ENCODE results near the gene CBL. TPM values are rescaled to one million over a fixed set of nuclear protein-coding genes. Genes with fewer than 3 reads are reported as not detected.

CBL gene
- total RNA-seq, 1 experiment from 2014 or later = 52.7 TPM

GRCh38 chr11:119173453-119173852 is 32.7 kb upstream of the CBL start:
- Mint-ChIP-seq H3K27me3 (ENCODE audit: insufficient read depth, unreplicated experiment) (no peaks in the 10 kb centered on the region), H3K4me3 (ENCODE audit: unreplicated experiment) (no peak overlapping the region), H3K4me1 (ENCODE audit: low read depth, unreplicated experiment) (no peaks in the 10 kb centered on the region), H3K27ac (ENCODE audit: unreplicated experiment) (no peak overlapping the region), H3K36me3 (ENCODE audit: insufficient read depth, unreplicated experiment) (no peaks in the 10 kb centered on the region), H3K9me3 (ENCODE audit: unreplicated experiment) (no peaks in the 10 kb centered on the region)
- TF ChIP-seq CTCF (IDR thresholded peaks at IDR 0.05; ENCODE audit: insufficient read depth in 1 of 2, low read depth in 1 of 2, low read length in 1 of 2, severe bottlenecking in 1 of 2, unreplicated experiment in 1 of 2) = no peak
- Histone ChIP-seq H3K4me3 (ENCODE audit: low read depth, low read length) (no peak overlapping the region), H3K9me3 (no peaks in the 10 kb centered on the region), H3K27me3 (replicated peaks; ENCODE audit: control insufficient read depth, insufficient read depth, low read length) (no peaks in the 10 kb centered on the region), H3K36me3 (ENCODE audit: control insufficient read depth, insufficient read depth, low read length) (no peaks in the 10 kb centered on the region), H3K4me1 (peaks cover 4% of the 10 kb centered on the region; the same call in 1 of the 2 replicates)
- BruUV-seq (replicated peaks) = no TSS peak
- intact Hi-C loops (cut with micrococcal nuclease; ENCODE audit: unreplicated experiment) = no loop called here
- POLR2A ChIA-PET = no interaction called here
- no peak for DNase-seq
- CTCF ChIA-PET = interaction anchor here (0.8 kb wide), 1 partner anchor 12 kb away, joined by 3 read pairs; the partner anchor contains the start of gene NHERF4

GRCh38 chr11:119175493-119176077 is 30.6 kb upstream of the CBL start:
- no peaks in the 10 kb centered on the region for H3K27me3 Mint-ChIP-seq (ENCODE audit: insufficient read depth, unreplicated experiment)
- H3K27ac Mint-ChIP-seq (ENCODE audit: unreplicated experiment) = no peak overlapping the region
- no peak for TF ChIP-seq CTCF (IDR thresholded peaks at IDR 0.05; ENCODE audit: insufficient read depth in 1 of 2, low read depth in 1 of 2, low read length in 1 of 2, severe bottlenecking in 1 of 2, unreplicated experiment in 1 of 2)
- H3K9me3 ChIP-seq = no peaks in the 10 kb centered on the region
- no peak overlapping the region for H3K4me3 Mint-ChIP-seq (ENCODE audit: unreplicated experiment)
- no peaks in the 10 kb centered on the region for H3K9me3 Mint-ChIP-seq (ENCODE audit: unreplicated experiment)
- no TSS peak for BruUV-seq (replicated peaks)
- no peaks in the 10 kb centered on the region for H3K27me3 ChIP-seq (replicated peaks; ENCODE audit: control insufficient read depth, insufficient read depth, low read length)
- intact Hi-C loops (cut with micrococcal nuclease; ENCODE audit: unreplicated experiment) = no loop called here
- H3K4me3 ChIP-seq (ENCODE audit: low read depth, low read length) = no peak overlapping the region
- H3K36me3 Mint-ChIP-seq (ENCODE audit: insufficient read depth, unreplicated experiment) = no peaks in the 10 kb centered on the region
- ChIA-PET CTCF (no interaction called here), POLR2A (no interaction called here)
- no peak for DNase-seq
- no peaks in the 10 kb centered on the region for H3K36me3 ChIP-seq (ENCODE audit: control insufficient read depth, insufficient read depth, low read length)
- no peaks in the 10 kb centered on the region for H3K4me1 ChIP-seq
- no peaks in the 10 kb centered on the region for H3K4me1 Mint-ChIP-seq (ENCODE audit: low read depth, unreplicated experiment)

GRCh38 chr11:119178166-119178680 is 27.9 kb upstream of the CBL start:
- H3K27me3 ChIP-seq (replicated peaks; ENCODE audit: control insufficient read depth, insufficient read depth, low read length) = no peaks in the 10 kb centered on the region
- TF ChIP-seq CTCF (IDR thresholded peaks at IDR 0.05; ENCODE audit: insufficient read depth in 1 of 2, low read depth in 1 of 2, low read length in 1 of 2, severe bottlenecking in 1 of 2, unreplicated experiment in 1 of 2) = no peak
- CTCF ChIA-PET = no interaction called here
- no peaks in the 10 kb centered on the region for H3K36me3 ChIP-seq (ENCODE audit: control insufficient read depth, insufficient read depth, low read length)
- no peaks in the 10 kb centered on the region for H3K27me3 Mint-ChIP-seq (ENCODE audit: insufficient read depth, unreplicated experiment)
- POLR2A ChIA-PET = no interaction called here
- no TSS peak for BruUV-seq (replicated peaks)
- H3K36me3 Mint-ChIP-seq (ENCODE audit: insufficient read depth, unreplicated experiment) = no peaks in the 10 kb centered on the region
- H3K4me1 Mint-ChIP-seq (ENCODE audit: low read depth, unreplicated experiment) = no peaks in the 10 kb centered on the region
- no peak overlapping the region for H3K27ac Mint-ChIP-seq (ENCODE audit: unreplicated experiment)
- H3K4me3 Mint-ChIP-seq (ENCODE audit: unreplicated experiment) = no peak overlapping the region
- H3K9me3 ChIP-seq = no peaks in the 10 kb centered on the region
- no peaks in the 10 kb centered on the region for H3K4me1 ChIP-seq
- intact Hi-C loops (cut with micrococcal nuclease; ENCODE audit: unreplicated experiment) = no loop called here
- H3K9me3 Mint-ChIP-seq (ENCODE audit: unreplicated experiment) = no peaks in the 10 kb centered on the region
- DNase-seq = no peak
- H3K4me3 ChIP-seq (ENCODE audit: low read depth, low read length) = no peak overlapping the region
